Spleen (tissue), 11 donors: Measurements from ENCODE around the gene HAS3. TPM values are rescaled to one million over a fixed set of nuclear protein-coding genes. Genes with fewer than 3 reads are reported as not detected.

Experiments
- DNase-seq: peaks from one replicate; pipeline ENCODE4 v3.0.0-alpha.2; 2020
- H3K27ac ChIP-seq, 8 donors: fragments of 200-600 bp; sonication (generic) in 7 of 8; 1 replicate in 4 of 8; 2 replicates in 4 of 8; pipeline versions ENCODE4 v1.5.0 to v1.8.0; 2016 to 2021; ENCODE audit warnings: inconsistent platforms in 4 of 8, mild to moderate bottlenecking in 4 of 8, moderate library complexity in 1 of 8
- H3K27me3 ChIP-seq, 7 donors: fragments of 200-600 bp; sonication (generic) in 6 of 7; replicated peaks in 1 of 7; 1 replicate in 4 of 7; 2 replicates in 3 of 7; pipeline versions ENCODE4 v1.5.0 to v1.8.0; 2016 to 2021; ENCODE audit warnings: inconsistent platforms in 3 of 7, mild to moderate bottlenecking in 1 of 7
- H3K36me3 ChIP-seq, 6 donors: fragments of 200-600 bp; sonication (generic) in 5 of 6; 1 replicate in 4 of 6; 2 replicates in 2 of 6; pipeline versions ENCODE4 v1.5.0 to v1.8.0; 2016 to 2021; ENCODE audit warnings: inconsistent platforms in 2 of 6
- H3K4me1 ChIP-seq, 6 donors: fragments of 200-600 bp; sonication (generic) in 5 of 6; 1 replicate in 3 of 6; 2 replicates in 3 of 6; pipeline versions ENCODE4 v1.5.0 to v1.8.0; 2016 to 2021; ENCODE audit warnings: inconsistent platforms in 3 of 6
- H3K4me3 ChIP-seq, 8 donors: fragments of 200-600 bp; sonication (generic) in 7 of 8; 1 replicate in 4 of 8; 2 replicates in 4 of 8; pipeline versions ENCODE4 v1.5.0 to v1.8.0; 2016 to 2021; ENCODE audit warnings: inconsistent platforms in 4 of 8, mild to moderate bottlenecking in 4 of 8, moderate library complexity in 2 of 8
- H3K9me3 ChIP-seq, 8 donors: fragments of 200-600 bp; sonication (generic) in 7 of 8; 1 replicate in 4 of 8; 2 replicates in 4 of 8; pipeline versions ENCODE4 v1.5.0 to v1.8.0; 2016 to 2021; ENCODE audit warnings: inconsistent platforms in 4 of 8
- CTCF ChIP-seq, 11 experiments: fragments of 200-600 bp in 7 of 11; fragments of 450-650 bp in 4 of 11; sonication (generic) in 4 of 11; IDR thresholded peaks in 8 of 11; conservative IDR thresholded peaks in 3 of 11; 1 replicate in 7 of 11; 2 replicates in 4 of 11; pipeline versions ENCODE4 v1.4.0 to v1.8.0; 2016 to 2021; ENCODE audit warnings: antibody characterized with exemption in 11 of 11, inconsistent platforms in 4 of 11, mild to moderate bottlenecking in 1 of 11
- POLR2A ChIP-seq, 3 donors: fragments of 450-650 bp; IDR thresholded peaks; one replicate each; pipeline ENCODE4 v1.5.1; 2017; ENCODE audit warnings: antibody characterized with exemption in 3 of 3, mild to moderate bottlenecking in 1 of 3
- POLR2AphosphoS5 ChIP-seq, 3 donors: sonication (generic); formaldehyde crosslinking; IDR thresholded peaks; one replicate each; pipeline ENCODE4 v1.5.1; 2017; ENCODE audit warnings: antibody characterized with exemption in 3 of 3
- WGBS, 5 donors: extraction: QIAGEN DNeasy Blood & Tissue Kit in 3 of 5; methylation state at CpG; one replicate each; pipeline versions ENCODE4 v1.1.5 to v1.1.7; 2013 to 2018; 5-methylcytosine and 5-hydroxymethylcytosine counted together
- intact Hi-C: fragments of 100-400 bp; cut with DNase I; formaldehyde crosslinking; loops from one replicate; pipeline ENCODE4 v1.15.0; 2023; ENCODE audit warnings: low total_unique reads
- polyA plus RNA-seq, 3 donors: library from polyadenylated mRNA; stranded (reverse); fragments of 200-250 nt; gene quantifications; one replicate each; pipeline ENCODE4 v1.2.1, GENCODE V29; 2013
- total RNA-seq, 7 donors: library from RNA; depleted of rRNA in 3 of 7; stranded (reverse); fragments of >200 nt in 3 of 7; fragmentation: NEBNext Ultra II Directional in 4 of 7; extraction: Animal tissue kit (Norgen Biotek cat#: 25700) in 4 of 7; gene quantifications; one replicate each; pipeline versions ENCODE4 v1.1.0 to v1.2.1, GENCODE V29; 2016 to 2021
- donor health status: healthy with polysubstance abuse.
- donor health status: DM: no; HTN: no; CAD: no; lungs with moderate emphysema.
- donor health status: DM: no; HTN: no; CAD: no.
- donor health status: Bipolar disorder and iron deficiency.
- donor health status: healthy.
- donor health status: DM: no; HTN: no; CAD: no.
- donor health status: DM: yes; HTN: yes; CAD: no.

Gene HAS3
- total and polyA plus RNA-seq, 10 donors = 0.51 to 2.0 (median 0.73) TPM

- DNase-seq = no peak
Measured at GRCh38 chr16:69069504-69069903, 35.9 kb upstream of the HAS3 start.

DNA sequence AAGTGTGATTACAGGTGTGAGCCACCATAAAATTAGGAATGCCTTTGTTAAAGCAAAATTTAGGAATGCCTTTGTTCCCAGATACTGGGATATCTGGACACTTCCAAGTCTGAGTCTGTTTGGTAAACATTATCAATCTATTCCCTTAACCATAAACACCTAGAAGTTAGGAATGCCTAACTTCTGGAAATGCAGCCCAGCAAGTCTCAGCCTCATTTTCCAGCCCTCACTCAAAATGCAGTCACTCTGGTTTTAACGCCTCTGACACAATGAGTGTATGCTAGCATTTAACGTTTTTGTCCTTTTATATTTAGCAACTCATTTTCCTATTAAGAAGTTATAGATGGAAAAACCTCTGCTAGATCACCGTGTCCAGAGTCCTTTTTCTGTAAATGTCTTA, 34.4 kb upstream of the HAS3 start:
- H3K27me3 ChIP-seq = no peaks in the 10 kb centered on the region
- no peak for DNase-seq
- 76 to 83% (median 80%) methylated on average over 3 of the region's 3 CpGs for WGBS, 5 donors
- TF ChIP-seq POLR2AphosphoS5 (IDR thresholded peaks at IDR 0.05) = no peak
- no peak for TF ChIP-seq CTCF (IDR thresholded peaks at IDR 0.05 in 8 of 11, conservative IDR thresholded peaks at IDR 0.05 in 3 of 11)
- no peak for TF ChIP-seq POLR2A (IDR thresholded peaks at IDR 0.05)
- H3K4me3 ChIP-seq = no peak overlapping the region
- H3K36me3 ChIP-seq = peaks cover 0 to 24% (median 0%) of the 10 kb centered on the region in 6 donors
- intact Hi-C loops = no loop called here
- H3K4me1 ChIP-seq = no peaks in the 10 kb centered on the region
- no peaks in the 10 kb centered on the region for H3K9me3 ChIP-seq
- no peak overlapping the region for H3K27ac ChIP-seq

More at GRCh38 chr16:69069504-69069903, 35.9 kb upstream of the HAS3 start:
- TF ChIP-seq POLR2AphosphoS5 (IDR thresholded peaks at IDR 0.05) = no peak
- no peak for TF ChIP-seq CTCF (IDR thresholded peaks at IDR 0.05 in 8 of 11, conservative IDR thresholded peaks at IDR 0.05 in 3 of 11)
- TF ChIP-seq POLR2A (IDR thresholded peaks at IDR 0.05) = no peak
- 96 to 100% (median 97%) methylated on average over 5 of the region's 5 CpGs for WGBS, 5 donors
- Histone ChIP-seq H3K4me1 (no peaks in the 10 kb centered on the region), H3K27me3 (no peaks in the 10 kb centered on the region), H3K36me3 (peaks cover 0 to 27% (median 0%) of the 10 kb centered on the region in 6 donors), H3K27ac (no peak overlapping the region), H3K9me3 (no peaks in the 10 kb centered on the region), H3K4me3 (no peak overlapping the region)
- intact Hi-C loops = no loop called here

- intact Hi-C loops = no loop called here
- no peak overlapping the region for H3K4me3 ChIP-seq
- no peak for DNase-seq
- H3K27ac ChIP-seq = no peak overlapping the region
- no peaks in the 10 kb centered on the region for H3K27me3 ChIP-seq
- H3K36me3 ChIP-seq = peaks cover 0 to 20% (median 0%) of the 10 kb centered on the region in 6 donors
- TF ChIP-seq POLR2AphosphoS5 (IDR thresholded peaks at IDR 0.05) (no peak), CTCF (IDR thresholded peaks at IDR 0.05 in 8 of 11, conservative IDR thresholded peaks at IDR 0.05 in 3 of 11) (no peak), POLR2A (IDR thresholded peaks at IDR 0.05) (no peak)
- 75 to 85% (median 81%) methylated on average over 2 of the region's 2 CpGs for WGBS, 5 donors
- no peaks in the 10 kb centered on the region for H3K9me3 ChIP-seq
- H3K4me1 ChIP-seq = no peaks in the 10 kb centered on the region
Measured at GRCh38 chr16:69072640-69072974, 32.8 kb upstream of the HAS3 start.

DNA sequence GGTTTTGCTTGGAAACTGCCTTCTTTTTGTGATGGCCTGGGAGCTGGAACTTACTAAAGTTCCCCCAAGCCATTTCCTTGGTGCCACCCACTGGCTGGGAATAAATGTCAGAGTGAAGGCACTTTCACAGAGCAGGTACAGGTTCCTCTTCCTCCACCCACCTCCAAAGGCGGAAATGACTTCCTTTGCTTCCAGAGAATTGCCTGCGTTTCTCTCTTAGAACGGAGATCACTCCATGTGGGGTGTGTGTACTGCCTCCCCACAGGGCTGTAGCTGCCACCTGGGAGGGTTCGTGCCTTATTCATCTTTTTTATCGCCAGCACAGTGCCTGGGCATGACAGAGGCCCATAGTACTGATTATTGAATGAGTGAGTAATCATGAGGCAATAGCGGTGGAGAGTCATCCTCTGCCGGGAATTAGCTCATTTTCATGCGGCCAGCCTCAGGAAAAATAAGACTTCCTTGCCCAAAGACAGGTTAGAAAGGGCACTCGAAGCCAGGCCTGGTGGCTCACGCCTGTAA, 32.2 kb upstream of the HAS3 start:
- no peak overlapping the region for H3K27ac ChIP-seq
- 87 to 94% (median 93%) methylated on average over 10 of the region's 10 CpGs for WGBS, 5 donors

More for the DNA sequence above, 32.2 kb upstream of the HAS3 start:
- TF ChIP-seq CTCF (IDR thresholded peaks at IDR 0.05 in 8 of 11, conservative IDR thresholded peaks at IDR 0.05 in 3 of 11) = no peak
- TF ChIP-seq POLR2AphosphoS5 (IDR thresholded peaks at IDR 0.05) = no peak
- no peak for TF ChIP-seq POLR2A (IDR thresholded peaks at IDR 0.05)
- no peak overlapping the region for H3K4me3 ChIP-seq
- no peaks in the 10 kb centered on the region for H3K27me3 ChIP-seq
- DNase-seq = no peak
- H3K9me3 ChIP-seq = no peaks in the 10 kb centered on the region
- intact Hi-C loops = no loop called here
- H3K36me3 ChIP-seq = peaks cover 0 to 16% (median 0%) of the 10 kb centered on the region in 6 donors
- no peaks in the 10 kb centered on the region for H3K4me1 ChIP-seq
